H9 (cell line): ENCODE data around the gene SWAP70. TPM values are rescaled to one million over a fixed set of nuclear protein-coding genes. Genes with fewer than 3 reads are reported as not detected.

Experiments used
- DNase-seq: peaks from one replicate; pipeline ENCODE4 v3.0.0-alpha.2; 2017
- H2AFZ ChIP-seq: one replicate; pipeline ENCODE4 v1.6.1; 2013; ENCODE audit warnings: mild to moderate bottlenecking, low read length, control low read depth, moderate library complexity
- H2AK5ac ChIP-seq: 2 replicates; pipeline ENCODE4 v1.6.1; 2013; ENCODE audit warnings: low read length, control low read depth, mixed read lengths; ENCODE audit not compliant: insufficient read length
- H2BK120ac ChIP-seq: one replicate; pipeline ENCODE4 v1.6.1; 2013; ENCODE audit warnings: low read depth, mild to moderate bottlenecking, low read length, control low read depth, inconsistent platforms; ENCODE audit not compliant: poor library complexity, severe bottlenecking
- H2BK12ac ChIP-seq: 2 replicates; pipeline ENCODE4 v1.6.1; 2013; ENCODE audit warnings: low read length, control low read depth, mixed read lengths, low read depth; ENCODE audit not compliant: insufficient read length
- H2BK15ac ChIP-seq: 2 replicates; pipeline ENCODE4 v1.6.1; 2013; ENCODE audit warnings: low read depth, low read length, control low read depth
- H2BK20ac ChIP-seq: one replicate; pipeline ENCODE4 v1.6.1; 2013; ENCODE audit warnings: low read depth, mild to moderate bottlenecking, low read length, control low read depth, inconsistent platforms; ENCODE audit not compliant: poor library complexity, severe bottlenecking
- H2BK5ac ChIP-seq: 2 replicates; pipeline ENCODE4 v1.6.1; 2013; ENCODE audit warnings: low read length, control low read depth, mixed read lengths; ENCODE audit not compliant: insufficient read length
- H3K14ac ChIP-seq: 2 replicates; pipeline ENCODE4 v1.6.1; 2013; ENCODE audit warnings: low read length, control low read depth; ENCODE audit not compliant: insufficient read depth
- H3K18ac ChIP-seq: 2 replicates; pipeline ENCODE4 v1.6.1; 2013; ENCODE audit warnings: low read depth, mild to moderate bottlenecking, mixed read lengths, low read length, control low read depth; ENCODE audit not compliant: insufficient read length
- H3K23ac ChIP-seq: 2 replicates; pipeline ENCODE4 v1.6.1; 2013; ENCODE audit warnings: low read length, control low read depth, mixed read lengths, low read depth; ENCODE audit not compliant: insufficient read length
- H3K23me2 ChIP-seq: 2 replicates; pipeline ENCODE4 v1.6.1; 2013; ENCODE audit warnings: low read depth, mild to moderate bottlenecking, mixed read lengths, low read length, control low read depth; ENCODE audit not compliant: insufficient read length, poor library complexity, severe bottlenecking
- H3K27ac ChIP-seq: 2 replicates; pipeline ENCODE4 v1.5.1; 2013; ENCODE audit warnings: low read length, control low read depth, mixed read lengths, low read depth; ENCODE audit not compliant: insufficient read length
- H3K27me3 ChIP-seq: 2 replicates; pipeline ENCODE4 v1.6.1; 2013; ENCODE audit warnings: low read length, control low read depth, inconsistent platforms; ENCODE audit not compliant: insufficient read depth
- H3K4ac ChIP-seq: 2 replicates; pipeline ENCODE4 v1.6.1; 2013; ENCODE audit warnings: low read depth, mild to moderate bottlenecking, control low read depth, inconsistent platforms, low read length, moderate library complexity
- H3K4me1 ChIP-seq: 2 replicates; pipeline ENCODE4 v1.6.1; 2013; ENCODE audit warnings: low read length, control low read depth, inconsistent platforms; ENCODE audit not compliant: insufficient read depth
- H3K4me2 ChIP-seq: 2 replicates; pipeline ENCODE4 v1.6.1; 2013; ENCODE audit warnings: low read length, control low read depth, mixed read lengths; ENCODE audit not compliant: insufficient read length, insufficient read depth
- H3K56ac ChIP-seq: 2 replicates; pipeline ENCODE4 v1.6.1; 2013; ENCODE audit warnings: low read depth, mild to moderate bottlenecking, mixed read lengths, low read length, control low read depth; ENCODE audit not compliant: insufficient read length
- H3K79me1 ChIP-seq: 2 replicates; pipeline ENCODE4 v1.6.1; 2013; ENCODE audit warnings: low read depth, mild to moderate bottlenecking, moderate library complexity, low read length, control low read depth, inconsistent platforms; ENCODE audit not compliant: insufficient read depth, poor library complexity, severe bottlenecking
- H3K79me2 ChIP-seq: 2 replicates; pipeline ENCODE4 v1.6.1; 2013; ENCODE audit warnings: low read length, control low read depth, inconsistent platforms; ENCODE audit not compliant: insufficient read depth
- H3K9ac ChIP-seq: 2 replicates; pipeline ENCODE4 v1.6.1; 2013; ENCODE audit warnings: low read length, control low read depth, mixed read lengths; ENCODE audit not compliant: insufficient read length; ENCODE audit errors: extremely low read depth
- H3K9me3 ChIP-seq: one replicate; pipeline ENCODE4 v1.6.1; 2013; ENCODE audit warnings: low read depth, low read length, inconsistent platforms; ENCODE audit not compliant: control insufficient read depth
- H3T11ph ChIP-seq: one replicate; pipeline ENCODE4 v1.6.1; 2013; ENCODE audit warnings: mild to moderate bottlenecking, low read length, control low read depth, inconsistent platforms
- H4K20me1 ChIP-seq: one replicate; pipeline ENCODE4 v1.6.1; 2013; ENCODE audit not compliant: control insufficient read depth, insufficient read length, insufficient read depth
- H4K5ac ChIP-seq: 2 replicates; pipeline ENCODE4 v1.6.1; 2013; ENCODE audit warnings: low read depth, mild to moderate bottlenecking, mixed read lengths, low read length, control low read depth; ENCODE audit not compliant: insufficient read length
- H4K8ac ChIP-seq: replicated peaks from 2 replicates; pipeline ENCODE4 v1.6.1; 2013; ENCODE audit warnings: low read length, control low read depth, mixed read lengths, low read depth; ENCODE audit not compliant: insufficient read length
- H4K91ac ChIP-seq: 2 replicates; pipeline ENCODE4 v1.6.1; 2013; ENCODE audit warnings: low read depth, mild to moderate bottlenecking, moderate library complexity, mixed read lengths, low read length, control low read depth; ENCODE audit not compliant: insufficient read length
- H3K27ac Mint-ChIP-seq, 3 experiments: 2 replicates in 2 of 3; 3 replicates in 1 of 3; pipeline ENCODE4 v1.8.0; 2020 to 2021; ENCODE audit warnings: mixed read lengths in 3 of 3, mild to moderate bottlenecking in 1 of 3, moderate library complexity in 1 of 3
- H3K27me3 Mint-ChIP-seq: 2 replicates; pipeline ENCODE4 v1.8.0; 2021; ENCODE audit warnings: low read depth, mild to moderate bottlenecking, moderate library complexity, mixed read lengths
- H3K36me3 Mint-ChIP-seq, 3 experiments: 2 replicates in 2 of 3; 3 replicates in 1 of 3; pipeline ENCODE4 v1.8.0; 2020 to 2021; ENCODE audit warnings: low read depth in 3 of 3, mixed read lengths in 3 of 3; ENCODE audit not compliant: insufficient read depth in 1 of 3
- H3K4me1 Mint-ChIP-seq, 2 experiments: 2 replicates each; pipeline ENCODE4 v1.8.0; 2020; ENCODE audit warnings: mixed read lengths in 2 of 2
- H3K4me3 Mint-ChIP-seq, 2 experiments: 2 replicates in 1 of 2; 3 replicates in 1 of 2; pipeline ENCODE4 v1.8.0; 2020 to 2021; ENCODE audit warnings: mild to moderate bottlenecking in 2 of 2, mixed read lengths in 2 of 2, moderate library complexity in 1 of 2
- H3K9me3 Mint-ChIP-seq, 2 experiments: 2 replicates in 1 of 2; 3 replicates in 1 of 2; pipeline ENCODE4 v1.8.0; 2020; ENCODE audit warnings: mild to moderate bottlenecking in 2 of 2, mixed read lengths in 2 of 2, moderate library complexity in 1 of 2
- CTCF ChIP-seq: fragments of 200-600 bp; sonication (generic); conservative IDR thresholded peaks from 3 replicates; pipeline ENCODE4 v1.8.0; 2021; ENCODE audit warnings: antibody characterized with exemption, mild to moderate bottlenecking
- total RNA-seq: library from RNA; stranded (reverse); gene quantifications from 2 replicates; pipeline ENCODE4 v1.2.1, GENCODE V29; 2021

The SWAP70 gene
- total RNA-seq, 1 experiment from 2014 or later: 34.4 TPM

- no peak overlapping the region for H4K91ac ChIP-seq
- no peak overlapping the region for H3K9ac ChIP-seq
- H2AK5ac ChIP-seq: no peak overlapping the region
- no peak overlapping the region for H2BK5ac ChIP-seq
- Mint-ChIP-seq H3K27ac (no peak overlapping the region), H3K4me3 (no peak overlapping the region), H3K27me3 (peaks cover 2% of the 10 kb centered on the region; the same call in 1 of the 2 replicates), H3K9me3 (peaks cover 8 to 9% of the 10 kb centered on the region in 2 experiments; a peak in 4 of 5 replicates), H3K4me1 (peaks cover 11 to 14% of the 10 kb centered on the region in 2 experiments), H3K36me3 (peaks cover 0 to 9% (median 4%) of the 10 kb centered on the region in 3 experiments; a peak in 3 of 7 replicates)
- no peak overlapping the region for H2BK15ac ChIP-seq
- no peaks in the 10 kb centered on the region for H3K79me2 ChIP-seq
- H3K18ac ChIP-seq: no peak overlapping the region
- H3T11ph ChIP-seq: no peak overlapping the region
- no peaks in the 10 kb centered on the region for H3K79me1 ChIP-seq
- no peak overlapping the region for H3K4ac ChIP-seq
- no peak overlapping the region for H3K4me2 ChIP-seq
- no peak overlapping the region for H4K8ac ChIP-seq
- no peak overlapping the region for H4K5ac ChIP-seq
- no peak overlapping the region for H3K56ac ChIP-seq
- no peaks in the 10 kb centered on the region for H3K4me1 ChIP-seq
- no peaks in the 10 kb centered on the region for H4K20me1 ChIP-seq
- no peak overlapping the region for H2AFZ ChIP-seq
- no peaks in the 10 kb centered on the region for H3K23me2 ChIP-seq
- H3K27me3 ChIP-seq: no peaks in the 10 kb centered on the region
- no peaks in the 10 kb centered on the region for H3K9me3 ChIP-seq
- no peak for DNase-seq
- no peak overlapping the region for H3K23ac ChIP-seq
- H2BK20ac ChIP-seq: no peak overlapping the region
- no peak overlapping the region for H2BK120ac ChIP-seq
- H2BK12ac ChIP-seq: no peak overlapping the region
- no peak for TF ChIP-seq CTCF
- H3K14ac ChIP-seq: no peak overlapping the region
- no peak overlapping the region for H3K27ac ChIP-seq
These were observed 11.8 kb upstream of the SWAP70 start for GRCh38 chr11:9651899-9652748.
